ENCODE measurements around the gene CEP162.
"Not testable (repeated sequence)": the region's sequence is repeated elsewhere in the genome, so short reads cannot be mapped to it uniquely, and the experiment has no call there.

DNA sequence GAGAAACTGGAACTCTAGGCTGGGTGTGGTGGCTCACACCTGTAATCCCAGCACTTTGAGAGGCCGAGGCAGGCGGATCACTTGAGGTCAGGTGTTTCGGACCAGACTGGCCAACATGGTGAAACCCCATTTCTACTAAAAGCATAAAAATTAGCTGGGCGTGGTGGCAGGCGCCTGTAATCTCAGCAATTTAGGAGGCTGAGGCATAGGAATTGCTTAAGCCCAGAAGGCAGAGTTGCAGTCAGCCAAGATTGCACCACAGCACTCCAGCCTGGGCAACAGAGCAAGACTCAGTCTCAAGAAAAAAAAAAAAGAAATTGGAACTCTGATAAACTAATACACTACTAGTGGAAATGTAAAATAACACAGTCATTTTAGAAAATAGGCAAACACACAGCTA is 3.8 kb downstream of the CEP162 start:
- TF ChIP-seq, protein P1, sequence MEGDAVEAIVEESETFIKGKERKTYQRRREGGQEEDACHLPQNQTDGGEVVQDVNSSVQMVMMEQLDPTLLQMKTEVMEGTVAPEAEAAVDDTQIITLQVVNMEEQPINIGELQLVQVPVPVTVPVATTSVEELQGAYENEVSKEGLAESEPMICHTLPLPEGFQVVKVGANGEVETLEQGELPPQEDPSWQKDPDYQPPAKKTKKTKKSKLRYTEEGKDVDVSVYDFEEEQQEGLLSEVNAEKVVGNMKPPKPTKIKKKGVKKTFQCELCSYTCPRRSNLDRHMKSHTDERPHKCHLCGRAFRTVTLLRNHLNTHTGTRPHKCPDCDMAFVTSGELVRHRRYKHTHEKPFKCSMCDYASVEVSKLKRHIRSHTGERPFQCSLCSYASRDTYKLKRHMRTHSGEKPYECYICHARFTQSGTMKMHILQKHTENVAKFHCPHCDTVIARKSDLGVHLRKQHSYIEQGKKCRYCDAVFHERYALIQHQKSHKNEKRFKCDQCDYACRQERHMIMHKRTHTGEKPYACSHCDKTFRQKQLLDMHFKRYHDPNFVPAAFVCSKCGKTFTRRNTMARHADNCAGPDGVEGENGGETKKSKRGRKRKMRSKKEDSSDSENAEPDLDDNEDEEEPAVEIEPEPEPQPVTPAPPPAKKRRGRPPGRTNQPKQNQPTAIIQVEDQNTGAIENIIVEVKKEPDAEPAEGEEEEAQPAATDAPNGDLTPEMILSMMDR (IDR thresholded peaks at IDR 0.05 in 4 of 5, conservative IDR thresholded peaks at IDR 0.05 in 1 of 5): not testable (repeated sequence)
- TF ChIP-seq POLR2A (IDR thresholded peaks at IDR 0.05): not testable (repeated sequence)

Data from gastrocnemius medialis (tissue), 4 donors.